HG03159 (cell line): ENCODE measurements around the gene KLRF1.

Source experiments
- ATAC-seq: cut with Tn5 transposase; IDR thresholded peaks from one replicate; pipeline ENCODE4 v1.9.1; 2021; ENCODE audit warnings: mild to moderate bottlenecking, moderate library complexity; ENCODE audit not compliant: unreplicated experiment

KLRF1 gene

GRCh38 chr12:9808504-9808903 lies 18.8 kb upstream of the KLRF1 start:
- ATAC-seq, result no peak

- ATAC-seq, result no peak
These were observed 17.9 kb upstream of the KLRF1 start for GRCh38 chr12:9809338-9809737.

- ATAC-seq, result no peak
These were observed 17.4 kb upstream of the KLRF1 start for GRCh38 chr12:9809866-9810265.

DNA sequence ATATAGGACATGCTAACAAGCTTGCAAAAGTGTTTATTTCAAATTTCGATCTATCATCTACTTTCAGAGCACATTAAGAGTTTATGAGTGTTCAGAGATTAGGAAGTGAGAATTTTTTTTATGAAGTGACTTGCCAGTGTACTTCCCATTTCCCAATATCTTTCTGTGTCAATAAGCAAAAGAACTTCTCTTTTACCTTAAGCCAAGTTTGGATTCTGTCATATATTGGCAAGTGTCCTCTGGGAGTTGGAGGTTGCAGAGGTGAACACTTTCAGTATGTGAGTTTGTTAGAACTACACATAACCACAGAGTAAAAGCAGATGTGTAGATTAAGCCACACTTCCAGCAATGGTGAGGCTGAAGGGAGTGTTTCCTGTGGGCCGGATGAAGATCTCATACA lies 16.6 kb upstream of the KLRF1 start:
- no peak for ATAC-seq

DNA sequence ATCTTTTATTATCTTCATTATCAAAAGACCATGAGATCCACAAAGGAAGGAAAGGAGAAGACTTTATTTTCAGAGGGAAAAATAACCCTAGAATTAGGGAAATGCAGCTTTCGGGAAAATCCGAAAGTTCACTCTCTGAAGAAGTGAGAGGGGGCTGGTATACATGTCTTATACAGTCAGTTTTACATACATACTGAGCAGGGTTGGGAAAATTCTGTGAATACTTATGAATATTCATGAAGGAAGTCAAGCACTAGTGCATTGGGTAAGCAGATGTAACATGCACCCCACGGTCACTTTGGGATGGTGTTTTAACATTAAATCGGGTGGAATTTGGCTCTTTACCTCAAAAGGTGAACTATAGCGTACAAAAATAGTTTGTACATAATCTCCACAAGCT lies 15.7 kb upstream of the KLRF1 start:
- no peak for ATAC-seq

DNA sequence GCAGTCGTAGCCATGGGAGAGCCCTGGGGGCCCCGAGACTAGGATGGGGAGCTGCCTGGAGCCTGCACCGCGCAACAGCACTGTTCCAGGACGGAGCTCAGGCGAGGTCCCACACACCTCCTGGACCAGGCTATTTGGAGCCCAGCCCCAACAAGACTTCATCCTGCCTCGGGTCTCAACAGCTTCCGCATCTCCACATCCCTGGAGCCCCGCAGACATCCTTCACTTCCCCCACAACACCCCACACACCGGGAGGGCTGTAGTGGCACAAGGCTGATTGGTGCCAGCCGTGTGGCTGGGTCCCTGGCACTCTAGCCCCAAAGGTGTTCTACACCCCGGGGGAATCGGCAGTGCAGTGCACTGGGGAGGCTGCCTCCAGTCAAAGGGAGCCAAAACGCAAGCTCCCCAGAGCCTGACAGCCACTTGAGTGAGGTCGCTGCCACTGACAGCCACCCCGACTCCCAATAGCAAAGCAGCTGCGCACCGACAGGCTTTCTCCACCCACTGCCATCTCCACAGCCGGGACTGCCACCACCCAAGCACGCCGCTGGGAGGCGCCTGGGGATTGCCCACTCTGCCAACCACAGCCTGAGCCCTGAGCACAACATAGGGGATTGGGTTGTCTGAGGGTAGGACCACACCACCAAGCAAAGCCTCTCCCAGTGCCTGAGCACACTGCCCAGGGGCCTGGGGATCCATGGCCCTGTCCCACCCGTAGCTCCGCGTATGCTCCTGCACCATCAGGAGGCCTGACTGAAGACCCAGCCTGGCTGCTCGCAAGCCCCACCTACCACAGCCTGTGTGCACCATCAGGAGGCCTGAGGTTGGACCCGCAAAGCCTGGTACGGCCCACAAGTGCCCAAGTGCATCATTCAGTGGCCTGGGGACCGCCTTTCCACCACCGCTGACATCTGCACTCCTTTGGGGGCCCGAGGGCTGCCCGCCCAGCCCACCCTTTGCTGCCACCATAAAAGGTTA lies 13.2 kb upstream of the KLRF1 start:
- ATAC-seq, result peak; percentile 95

DNA sequence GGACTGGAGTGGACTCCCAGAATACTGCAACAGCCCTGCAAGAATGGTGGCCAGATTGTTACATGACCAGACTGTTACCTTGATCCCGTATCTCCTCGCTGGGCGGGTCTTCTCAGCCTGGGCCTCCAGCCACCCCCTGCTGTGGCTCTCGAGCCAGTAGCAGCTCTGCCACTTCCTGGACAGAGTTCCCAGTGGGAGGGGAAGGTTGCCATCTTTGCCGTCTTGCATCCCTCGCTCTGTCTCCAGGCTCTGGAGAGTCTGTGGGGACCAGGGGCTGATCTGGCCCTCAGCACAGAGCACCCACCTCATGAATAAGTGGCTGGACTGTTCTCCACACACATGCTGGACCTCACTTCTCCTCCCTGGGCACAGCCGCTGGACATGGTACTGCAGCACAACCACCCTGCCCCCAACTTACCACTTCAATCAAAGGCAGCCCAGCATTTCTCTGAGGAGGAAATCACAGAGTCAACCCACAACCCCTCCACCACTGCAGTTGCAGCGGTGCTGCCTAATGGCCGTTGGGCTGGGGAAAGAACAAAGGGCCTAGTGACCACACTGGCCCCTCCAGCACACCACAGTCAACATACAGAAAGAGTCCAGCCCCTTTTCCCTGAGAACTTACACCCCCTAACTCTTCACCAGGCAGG lies 6.9 kb upstream of the KLRF1 start:
- ATAC-seq, result no peak

GRCh38 chr12:9829483-9829882 lies 2.2 kb downstream of the KLRF1 start:
- ATAC-seq, result no peak

- ATAC-seq, result no peak
These were observed 2.7 kb downstream of the KLRF1 start for GRCh38 chr12:9829982-9830381.

DNA sequence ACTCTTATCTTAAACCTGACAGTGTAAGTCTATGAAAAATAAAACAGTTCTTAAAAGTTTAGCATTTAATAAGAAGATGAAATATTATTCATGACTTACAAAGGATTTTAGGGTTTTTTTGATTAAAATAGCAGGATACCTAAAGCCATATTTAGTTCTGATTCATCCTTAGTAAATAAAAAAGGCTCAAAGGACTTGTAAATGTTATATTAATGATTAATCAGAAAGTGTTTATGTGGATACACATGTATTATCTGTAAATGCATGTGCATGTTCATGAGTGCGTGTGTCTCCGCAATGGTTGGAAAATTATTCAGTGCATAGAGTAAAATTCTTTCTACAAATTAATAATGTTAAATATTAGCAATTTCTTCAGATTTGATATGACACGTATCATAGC lies 4.4 kb downstream of the KLRF1 start:
- ATAC-seq, result no peak

- ATAC-seq, result no peak
These were observed 16.1 kb downstream of the KLRF1 start for GRCh38 chr12:9843407-9843806.

GRCh38 chr12:9848899-9849298 lies 21.6 kb downstream of the KLRF1 start:
- ATAC-seq, result no peak

DNA sequence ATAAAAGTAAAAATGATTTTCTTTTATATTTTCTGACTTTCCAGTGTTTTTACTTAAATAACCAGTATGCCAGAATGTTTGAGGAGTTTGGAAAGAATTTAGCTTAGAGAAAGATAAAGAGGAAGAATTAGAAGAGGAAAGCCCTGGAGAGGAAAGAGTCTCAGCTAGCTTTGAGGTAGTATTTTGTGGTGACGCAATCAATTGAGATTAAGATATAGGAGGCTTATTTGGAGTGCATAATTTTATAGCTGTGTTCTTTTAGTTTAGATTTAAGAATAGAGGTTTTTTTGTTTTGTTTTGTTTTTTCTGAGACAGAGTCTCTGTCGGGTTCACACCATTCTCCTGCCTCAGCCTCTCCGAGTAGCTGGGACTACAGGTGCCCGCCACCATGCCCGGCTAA lies 23.8 kb downstream of the KLRF1 start:
- ATAC-seq, result no peak

DNA sequence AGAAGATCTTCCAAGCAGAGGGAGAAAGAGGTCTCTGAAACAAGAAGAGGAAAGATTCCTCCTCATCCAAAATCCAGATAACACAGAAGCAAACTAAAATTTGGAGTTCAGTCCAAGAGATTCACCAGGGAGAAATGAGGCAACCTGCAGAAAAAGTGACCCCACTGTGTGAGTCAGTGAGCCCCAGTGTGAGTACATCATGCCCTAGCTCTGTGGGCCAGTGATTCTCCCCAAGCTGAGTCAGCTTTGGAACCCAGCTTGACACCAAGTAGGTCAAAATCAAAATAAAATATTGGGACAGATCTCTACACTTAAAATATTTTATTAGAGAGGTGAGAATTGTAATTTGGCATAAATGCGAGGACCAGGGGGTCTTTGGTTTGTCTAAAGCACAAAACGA lies 24.6 kb downstream of the KLRF1 start:
- ATAC-seq, result no peak

DNA sequence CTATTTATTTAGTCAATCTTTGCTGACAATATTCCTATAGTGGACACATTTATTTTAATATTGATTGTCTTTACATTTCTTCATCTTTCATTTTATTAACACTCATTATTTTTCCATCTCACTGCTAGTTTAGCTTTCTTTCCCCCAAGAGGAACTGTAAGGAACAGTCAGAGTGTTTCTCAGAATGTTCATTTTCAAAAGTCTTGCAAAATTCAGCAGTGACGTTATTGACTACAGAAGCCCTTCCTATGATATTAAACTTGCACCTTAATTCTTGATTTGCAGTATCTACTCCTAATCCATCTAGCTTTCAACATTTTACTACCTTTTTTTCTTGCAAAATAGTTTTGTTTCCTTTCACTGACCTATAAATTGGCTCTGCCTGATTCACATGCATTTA lies 28.9 kb downstream of the KLRF1 start:
- no peak for ATAC-seq

DNA sequence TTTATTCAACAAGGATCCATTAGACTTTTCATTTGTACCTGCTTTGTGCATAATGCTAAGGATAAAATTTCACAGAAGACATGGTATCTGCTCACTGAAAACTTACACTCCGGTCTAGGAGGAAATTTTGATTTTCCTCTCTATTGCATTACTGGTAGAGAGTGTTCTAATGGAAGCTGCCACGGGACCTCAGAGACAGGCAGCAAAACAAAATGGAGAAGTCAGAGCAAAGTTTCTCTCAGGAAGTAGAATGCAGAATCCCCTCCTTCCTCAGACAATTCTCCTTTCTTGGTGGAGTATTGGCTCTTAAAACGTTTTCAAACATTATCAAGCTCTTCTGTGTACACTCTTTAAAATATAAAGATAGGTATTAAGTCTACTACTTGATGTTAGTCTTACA lies 29.6 kb downstream of the KLRF1 start:
- no peak for ATAC-seq

- no peak for ATAC-seq
These were observed 30.9 kb downstream of the KLRF1 start for GRCh38 chr12:9858135-9858534.

GRCh38 chr12:9864913-9865675 lies 37.8 kb downstream of the KLRF1 start:
- no peak for ATAC-seq

GRCh38 chr12:9866860-9867269 lies 39.6 kb downstream of the KLRF1 start:
- ATAC-seq, result no peak

- no peak for ATAC-seq
These were observed 40.2 kb downstream of the KLRF1 start for GRCh38 chr12:9867531-9867930.

GRCh38 chr12:9868311-9868801 lies 41.1 kb downstream of the KLRF1 start:
- no peak for ATAC-seq
